Nephron (organoid): Measurements from ENCODE around the gene EPGN.
A peak's percentile ranks its signal among the peaks of the same experiment; 100 is the strongest.

Experiments
- H3K27ac Mint-ChIP-seq, 3 experiments: 2 replicates each; pipeline ENCODE4 v1.8.0; 2020; ENCODE audit warnings: mixed read lengths in 3 of 3, mild to moderate bottlenecking in 2 of 3, moderate library complexity in 1 of 3
- H3K27me3 Mint-ChIP-seq: 2 replicates; pipeline ENCODE4 v1.8.0; 2021; ENCODE audit warnings: low read depth, mild to moderate bottlenecking, moderate library complexity, mixed read lengths
- H3K36me3 Mint-ChIP-seq: 2 replicates; pipeline ENCODE4 v1.8.0; 2020; ENCODE audit warnings: low read depth, mixed read lengths
- H3K4me1 Mint-ChIP-seq: 2 replicates; pipeline ENCODE4 v1.8.0; 2020; ENCODE audit warnings: mixed read lengths
- H3K4me3 Mint-ChIP-seq, 3 experiments: 2 replicates each; pipeline ENCODE4 v1.8.0; 2020; ENCODE audit warnings: mild to moderate bottlenecking in 3 of 3, mixed read lengths in 3 of 3, moderate library complexity in 2 of 3
- H3K9me3 Mint-ChIP-seq: 2 replicates; pipeline ENCODE4 v1.8.0; 2020; ENCODE audit warnings: mixed read lengths
- TF ChIP-seq, protein P1 (sequence below), 3 experiments: fragments of 200-600 bp; sonication (generic); IDR thresholded peaks; one replicate each; pipeline ENCODE4 v1.5.0; 2021; ENCODE audit warnings: antibody characterized with exemption in 3 of 3; ENCODE audit not compliant: unreplicated experiment in 3 of 3

The EPGN gene

DNA sequence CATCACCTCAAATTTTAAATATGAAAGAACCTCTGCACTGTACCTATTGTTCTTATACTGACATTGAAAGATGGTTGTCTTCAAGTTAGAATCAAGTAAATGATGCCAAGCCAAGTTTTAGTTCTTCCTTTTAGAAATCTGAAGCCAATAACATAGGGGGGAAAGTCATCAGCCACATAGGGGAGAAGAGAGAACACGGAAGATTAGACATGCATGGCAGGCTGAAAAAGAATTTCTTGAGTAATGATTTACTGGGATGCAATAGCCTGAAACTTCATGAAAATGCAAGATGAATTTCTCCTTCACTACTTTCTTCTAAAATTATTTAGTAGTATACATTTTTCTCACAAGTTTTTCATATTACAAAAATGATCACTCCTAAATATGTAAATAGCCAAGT, 13.6 kb upstream of the EPGN start:
- H3K27me3 Mint-ChIP-seq: no peaks in the 10 kb centered on the region
- TF ChIP-seq, protein P1, sequence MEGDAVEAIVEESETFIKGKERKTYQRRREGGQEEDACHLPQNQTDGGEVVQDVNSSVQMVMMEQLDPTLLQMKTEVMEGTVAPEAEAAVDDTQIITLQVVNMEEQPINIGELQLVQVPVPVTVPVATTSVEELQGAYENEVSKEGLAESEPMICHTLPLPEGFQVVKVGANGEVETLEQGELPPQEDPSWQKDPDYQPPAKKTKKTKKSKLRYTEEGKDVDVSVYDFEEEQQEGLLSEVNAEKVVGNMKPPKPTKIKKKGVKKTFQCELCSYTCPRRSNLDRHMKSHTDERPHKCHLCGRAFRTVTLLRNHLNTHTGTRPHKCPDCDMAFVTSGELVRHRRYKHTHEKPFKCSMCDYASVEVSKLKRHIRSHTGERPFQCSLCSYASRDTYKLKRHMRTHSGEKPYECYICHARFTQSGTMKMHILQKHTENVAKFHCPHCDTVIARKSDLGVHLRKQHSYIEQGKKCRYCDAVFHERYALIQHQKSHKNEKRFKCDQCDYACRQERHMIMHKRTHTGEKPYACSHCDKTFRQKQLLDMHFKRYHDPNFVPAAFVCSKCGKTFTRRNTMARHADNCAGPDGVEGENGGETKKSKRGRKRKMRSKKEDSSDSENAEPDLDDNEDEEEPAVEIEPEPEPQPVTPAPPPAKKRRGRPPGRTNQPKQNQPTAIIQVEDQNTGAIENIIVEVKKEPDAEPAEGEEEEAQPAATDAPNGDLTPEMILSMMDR (IDR thresholded peaks at IDR 0.05; ENCODE audit: unreplicated experiment in 3 of 3): no peak
- H3K27ac Mint-ChIP-seq: peak overlapping the region; percentile 6 to 76 (median 14)
- H3K4me3 Mint-ChIP-seq: no peak overlapping the region
- H3K4me1 Mint-ChIP-seq: peaks cover 13% of the 10 kb centered on the region
- no peaks in the 10 kb centered on the region for H3K9me3 Mint-ChIP-seq
- H3K36me3 Mint-ChIP-seq: no peaks in the 10 kb centered on the region

DNA sequence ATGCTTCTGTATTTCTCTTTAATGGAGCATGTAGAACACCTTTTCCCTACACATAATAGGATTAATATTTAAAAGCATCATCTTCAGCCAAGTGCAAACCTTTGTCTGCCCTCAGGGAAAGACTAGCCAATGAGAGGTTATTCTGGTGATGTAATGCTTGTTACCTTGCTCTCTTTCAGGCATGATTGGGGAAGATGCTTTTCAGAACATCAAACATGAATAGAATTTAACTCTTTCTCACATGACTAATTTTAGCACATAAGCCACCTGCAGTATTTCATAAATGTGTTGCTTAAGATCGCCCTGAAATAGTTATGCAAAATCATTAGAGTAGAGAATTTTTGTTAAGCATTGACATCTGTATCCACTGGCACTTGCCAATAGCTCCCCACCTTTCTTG, 10.7 kb upstream of the EPGN start:
- H3K36me3 Mint-ChIP-seq: no peaks in the 10 kb centered on the region
- peak overlapping the region in 1 of 3 experiments; percentile 70 for H3K27ac Mint-ChIP-seq
- H3K4me1 Mint-ChIP-seq: peaks cover 13% of the 10 kb centered on the region
- no peaks in the 10 kb centered on the region for H3K27me3 Mint-ChIP-seq
- no peaks in the 10 kb centered on the region for H3K9me3 Mint-ChIP-seq
- TF ChIP-seq, protein P1 (IDR thresholded peaks at IDR 0.05; ENCODE audit: unreplicated experiment in 3 of 3): no peak
- H3K4me3 Mint-ChIP-seq: no peak overlapping the region

DNA sequence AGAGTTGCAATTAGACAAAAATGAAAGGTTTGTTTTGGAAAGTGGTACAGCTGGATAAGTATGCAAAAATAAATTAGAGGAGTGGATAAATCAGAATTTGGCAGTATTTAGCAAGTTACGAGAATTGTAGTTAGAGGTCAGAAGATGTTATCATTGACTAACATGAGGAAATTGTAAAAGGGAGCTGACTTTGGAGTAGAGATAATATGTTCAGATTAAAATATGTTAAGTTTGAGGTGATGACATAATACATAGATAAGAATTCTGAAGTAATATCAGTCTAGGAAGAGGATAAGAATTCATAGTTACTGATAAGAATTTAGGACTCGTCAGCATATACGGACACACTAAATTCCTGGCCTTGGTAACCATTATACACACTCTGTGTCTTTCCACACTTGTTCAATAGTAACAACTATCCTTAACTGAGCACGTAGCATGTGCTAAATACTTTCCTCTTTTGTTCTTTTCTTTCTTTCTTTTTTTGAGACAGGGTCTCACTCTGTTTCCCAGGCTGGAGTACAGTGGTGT, 4.1 kb upstream of the EPGN start:
- no peaks in the 10 kb centered on the region for H3K4me1 Mint-ChIP-seq
- no peaks in the 10 kb centered on the region for H3K27me3 Mint-ChIP-seq
- TF ChIP-seq, protein P1 (IDR thresholded peaks at IDR 0.05; ENCODE audit: unreplicated experiment in 3 of 3): no peak
- H3K4me3 Mint-ChIP-seq: no peak overlapping the region
- H3K27ac Mint-ChIP-seq: no peak overlapping the region
- no peaks in the 10 kb centered on the region for H3K9me3 Mint-ChIP-seq
- H3K36me3 Mint-ChIP-seq: no peaks in the 10 kb centered on the region

DNA sequence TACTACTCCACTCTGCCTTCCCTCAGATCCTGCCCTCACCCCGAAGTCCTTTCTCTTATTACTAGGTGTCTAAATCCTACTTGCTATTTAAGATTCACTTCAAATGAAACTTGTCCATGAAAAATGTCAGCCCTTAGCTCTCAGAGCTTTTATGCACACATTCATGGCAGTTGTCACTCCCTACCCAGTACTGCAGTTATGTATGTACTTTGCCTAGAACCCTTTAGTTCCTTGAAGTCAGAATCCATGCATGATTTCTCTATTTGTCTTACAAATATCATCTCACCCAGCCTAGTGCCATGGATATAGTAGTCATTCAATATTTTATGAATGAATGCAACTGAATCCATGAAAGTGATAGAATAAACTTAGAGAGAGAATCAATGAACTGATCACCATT, 3.3 kb upstream of the EPGN start:
- Mint-ChIP-seq H3K9me3 (no peaks in the 10 kb centered on the region), H3K27ac (no peak overlapping the region), H3K4me3 (no peak overlapping the region), H3K4me1 (no peaks in the 10 kb centered on the region), H3K27me3 (no peaks in the 10 kb centered on the region), H3K36me3 (no peaks in the 10 kb centered on the region)
- TF ChIP-seq, protein P1 (IDR thresholded peaks at IDR 0.05; ENCODE audit: unreplicated experiment in 3 of 3): no peak

DNA sequence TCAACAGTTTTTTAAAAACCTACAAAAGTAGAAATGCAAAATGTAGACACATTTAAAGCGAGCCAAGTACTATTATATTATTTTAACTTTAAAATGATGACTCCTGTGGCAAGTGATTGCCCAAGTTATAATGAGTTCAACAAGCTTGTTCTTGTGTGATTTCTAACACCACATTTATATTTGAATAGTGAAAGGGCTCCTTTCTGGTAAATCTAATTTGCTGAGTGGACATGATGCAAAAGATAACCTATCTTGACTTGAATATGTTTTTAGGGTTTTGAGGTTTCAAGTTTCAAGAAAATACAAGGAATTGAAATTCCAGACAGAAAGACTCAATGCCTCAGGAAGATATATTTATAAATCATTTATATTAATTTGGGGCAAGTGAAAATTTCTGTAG, 1.1 kb upstream of the EPGN start:
- H3K36me3 Mint-ChIP-seq: no peaks in the 10 kb centered on the region
- H3K9me3 Mint-ChIP-seq: no peaks in the 10 kb centered on the region
- H3K4me3 Mint-ChIP-seq: no peak overlapping the region
- H3K4me1 Mint-ChIP-seq: no peaks in the 10 kb centered on the region
- H3K27me3 Mint-ChIP-seq: no peaks in the 10 kb centered on the region
- TF ChIP-seq, protein P1 (IDR thresholded peaks at IDR 0.05; ENCODE audit: unreplicated experiment in 3 of 3): no peak
- no peak overlapping the region for H3K27ac Mint-ChIP-seq

DNA sequence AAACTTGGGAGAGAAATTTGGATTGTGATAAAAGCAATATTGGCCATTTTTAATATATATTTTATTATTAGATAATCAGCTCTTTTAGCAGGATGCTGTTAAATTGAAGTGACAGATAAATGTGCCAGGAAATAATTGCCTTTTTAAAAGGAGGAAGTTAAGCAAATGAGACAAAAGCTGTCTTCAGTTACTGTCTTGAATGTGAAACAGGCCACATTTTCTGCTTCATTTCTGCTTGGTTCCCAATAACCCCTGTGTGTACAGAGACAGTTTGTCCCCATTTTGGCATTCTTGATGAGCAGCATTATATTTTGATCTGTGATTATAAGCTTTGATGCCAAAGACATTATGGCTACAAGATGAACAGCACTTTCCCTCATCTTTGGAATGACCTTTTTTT, 953 bp downstream of the EPGN start:
- Mint-ChIP-seq H3K27me3 (no peaks in the 10 kb centered on the region), H3K4me3 (no peak overlapping the region), H3K36me3 (no peaks in the 10 kb centered on the region), H3K27ac (no peak overlapping the region), H3K4me1 (no peaks in the 10 kb centered on the region), H3K9me3 (no peaks in the 10 kb centered on the region)
- TF ChIP-seq, protein P1 (IDR thresholded peaks at IDR 0.05; ENCODE audit: unreplicated experiment in 3 of 3): no peak
